Measurements from ENCODE around the gene PAPOLA. TPM values are rescaled to one million over a fixed set of nuclear protein-coding genes. Genes with fewer than 3 reads are reported as not detected.

Gene PAPOLA
- total RNA-seq, 1 experiment from 2014 or later = 223 TPM

DNA sequence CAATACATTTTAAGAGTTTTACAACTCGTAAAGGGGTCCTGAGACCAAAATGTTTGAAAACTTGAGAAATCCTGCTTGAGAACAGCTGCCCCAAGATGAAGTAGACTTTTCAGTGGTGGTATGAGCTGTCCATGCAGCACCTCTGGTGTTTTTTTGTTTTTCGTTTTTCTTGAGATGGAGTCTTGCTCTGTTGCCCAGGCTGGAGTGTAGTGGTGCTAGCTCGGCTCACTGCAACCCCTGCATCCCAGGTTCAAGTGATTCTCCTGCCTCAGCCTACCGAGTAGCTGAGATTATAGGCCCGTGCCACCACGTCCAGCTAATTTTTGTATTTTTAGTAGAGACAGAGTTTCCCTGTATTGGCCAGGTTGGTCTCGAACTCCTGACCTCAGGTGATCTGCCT lies 5.5 kb downstream of the PAPOLA start:
- Histone ChIP-seq H3K9ac (ENCODE audit: low read length) (no peak overlapping the region), H3K9me3 (ENCODE audit: control insufficient read depth in 1 of 2, insufficient read depth in 1 of 2, low read depth in 1 of 2, low read length in 2 of 2) (no peaks in the 10 kb centered on the region), H3K4me1 (ENCODE audit: control insufficient read depth in 1 of 2, insufficient read depth in 2 of 2, low read length in 2 of 2) (peaks cover 14 to 26% of the 10 kb centered on the region in 2 experiments), H4K20me1 (ENCODE audit: insufficient read depth) (peaks cover 66% of the 10 kb centered on the region), H3K27ac (ENCODE audit: low read depth, low read length) (no peak overlapping the region), H3K9me2 (ENCODE audit: insufficient read depth) (no peaks in the 10 kb centered on the region), H3K27me3 (ENCODE audit: insufficient read depth, low read length) (no peaks in the 10 kb centered on the region), H2AFZ (ENCODE audit: low read depth, low read length, poor library complexity, severe bottlenecking) (no peak overlapping the region), H3K36me3 (ENCODE audit: control insufficient read depth in 1 of 2, insufficient read depth in 2 of 2, low read length in 2 of 2) (no peaks in the 10 kb centered on the region), H3K4me3 (replicated peaks in 1 of 2; ENCODE audit: low read depth in 1 of 2, low read length in 2 of 2) (no peak overlapping the region), H3K4me2 (ENCODE audit: low read length) (no peak overlapping the region), H3K79me2 (ENCODE audit: insufficient read depth, low read length) (peaks cover 100% of the 10 kb centered on the region)
- ChIA-PET RAD21 (ENCODE audit: low non-redundant PET in 1 of 2, low total read pairs in 2 of 2, uncharacterized antibody in 2 of 2, unreplicated experiment in 2 of 2) (no interaction called here), CTCF (no interaction called here), POLR2A (no interaction called here)
- TF ChIP-seq POLR2A (IDR thresholded peaks at IDR 0.05; ENCODE audit: borderline replicate concordance, extremely low read depth, insufficient read depth, insufficient read length) = no peak
- no peak for TF ChIP-seq TCF7L2 (IDR thresholded peaks at IDR 0.05; ENCODE audit: borderline replicate concordance, extremely low read depth, insufficient read depth, insufficient read length)
- TF ChIP-seq EZH2 (IDR thresholded peaks at IDR 0.05) = no peak
- TF ChIP-seq MAX (IDR thresholded peaks at IDR 0.05) = no peak
- no peak for TF ChIP-seq JUND (IDR thresholded peaks at IDR 0.05)
- TF ChIP-seq CEBPB (IDR thresholded peaks at IDR 0.05; ENCODE audit: low read depth) = no peak
- no peak for TF ChIP-seq EZH2phosphoT487 (IDR thresholded peaks at IDR 0.05; ENCODE audit: borderline replicate concordance)
- no peak for TF ChIP-seq ZFX (IDR thresholded peaks at IDR 0.05)
- TF ChIP-seq YY1 (IDR thresholded peaks at IDR 0.05; ENCODE audit: extremely low read depth, insufficient replicate concordance, low read depth, low read length) = no peak
- TF ChIP-seq SRF (IDR thresholded peaks at IDR 0.05; ENCODE audit: low read depth) = no peak
- TF ChIP-seq RAD21 (IDR thresholded peaks at IDR 0.05; ENCODE audit: low read depth) = no peak
- TF ChIP-seq FOSL1 (IDR thresholded peaks at IDR 0.05; ENCODE audit: low read depth) = no peak
- TF ChIP-seq ZNF274 (IDR thresholded peaks at IDR 0.05; ENCODE audit: low read depth, low read length) = no peak
- no peak for TF ChIP-seq ATF3 (IDR thresholded peaks at IDR 0.05)
- no peak for TF ChIP-seq SP1 (IDR thresholded peaks at IDR 0.05; ENCODE audit: low read depth)
- TF ChIP-seq, protein P1, sequence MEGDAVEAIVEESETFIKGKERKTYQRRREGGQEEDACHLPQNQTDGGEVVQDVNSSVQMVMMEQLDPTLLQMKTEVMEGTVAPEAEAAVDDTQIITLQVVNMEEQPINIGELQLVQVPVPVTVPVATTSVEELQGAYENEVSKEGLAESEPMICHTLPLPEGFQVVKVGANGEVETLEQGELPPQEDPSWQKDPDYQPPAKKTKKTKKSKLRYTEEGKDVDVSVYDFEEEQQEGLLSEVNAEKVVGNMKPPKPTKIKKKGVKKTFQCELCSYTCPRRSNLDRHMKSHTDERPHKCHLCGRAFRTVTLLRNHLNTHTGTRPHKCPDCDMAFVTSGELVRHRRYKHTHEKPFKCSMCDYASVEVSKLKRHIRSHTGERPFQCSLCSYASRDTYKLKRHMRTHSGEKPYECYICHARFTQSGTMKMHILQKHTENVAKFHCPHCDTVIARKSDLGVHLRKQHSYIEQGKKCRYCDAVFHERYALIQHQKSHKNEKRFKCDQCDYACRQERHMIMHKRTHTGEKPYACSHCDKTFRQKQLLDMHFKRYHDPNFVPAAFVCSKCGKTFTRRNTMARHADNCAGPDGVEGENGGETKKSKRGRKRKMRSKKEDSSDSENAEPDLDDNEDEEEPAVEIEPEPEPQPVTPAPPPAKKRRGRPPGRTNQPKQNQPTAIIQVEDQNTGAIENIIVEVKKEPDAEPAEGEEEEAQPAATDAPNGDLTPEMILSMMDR (IDR thresholded peaks at IDR 0.05 in 2 of 3, conservative IDR thresholded peaks at IDR 0.05 in 1 of 3; ENCODE audit: borderline replicate concordance in 1 of 3, insufficient read depth in 1 of 3, low read depth in 2 of 3, low read length in 2 of 3) = no peak
- TF ChIP-seq EGR1 (IDR thresholded peaks at IDR 0.05; ENCODE audit: low read depth) = no peak
- TF ChIP-seq, protein P2, sequence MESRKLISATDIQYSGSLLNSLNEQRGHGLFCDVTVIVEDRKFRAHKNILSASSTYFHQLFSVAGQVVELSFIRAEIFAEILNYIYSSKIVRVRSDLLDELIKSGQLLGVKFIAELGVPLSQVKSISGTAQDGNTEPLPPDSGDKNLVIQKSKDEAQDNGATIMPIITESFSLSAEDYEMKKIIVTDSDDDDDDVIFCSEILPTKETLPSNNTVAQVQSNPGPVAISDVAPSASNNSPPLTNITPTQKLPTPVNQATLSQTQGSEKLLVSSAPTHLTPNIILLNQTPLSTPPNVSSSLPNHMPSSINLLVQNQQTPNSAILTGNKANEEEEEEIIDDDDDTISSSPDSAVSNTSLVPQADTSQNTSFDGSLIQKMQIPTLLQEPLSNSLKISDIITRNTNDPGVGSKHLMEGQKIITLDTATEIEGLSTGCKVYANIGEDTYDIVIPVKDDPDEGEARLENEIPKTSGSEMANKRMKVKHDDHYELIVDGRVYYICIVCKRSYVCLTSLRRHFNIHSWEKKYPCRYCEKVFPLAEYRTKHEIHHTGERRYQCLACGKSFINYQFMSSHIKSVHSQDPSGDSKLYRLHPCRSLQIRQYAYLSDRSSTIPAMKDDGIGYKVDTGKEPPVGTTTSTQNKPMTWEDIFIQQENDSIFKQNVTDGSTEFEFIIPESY (IDR thresholded peaks at IDR 0.05; ENCODE audit: extremely low read depth, insufficient replicate concordance, low read length) = no peak
- TF ChIP-seq ELF1 (IDR thresholded peaks at IDR 0.05; ENCODE audit: borderline replicate concordance, low read depth) = no peak
- no peak for TF ChIP-seq POLR2AphosphoS5 (IDR thresholded peaks at IDR 0.05; ENCODE audit: low read depth, low read length)
- no peak for ATAC-seq
- no TSS peak for BruUV-seq (replicated peaks)
- intact Hi-C loops (cut with micrococcal nuclease) = loop anchor here (10.0 kb wide), 1 partner anchor 143 kb away; the partner anchor contains the start of genes ATG2B and GSKIP
- DNase-seq (ENCODE audit: low read depth, low spot score) = no peak

Data from HCT116 (cell line).